Stimulated activated CD8-positive, alpha-beta memory T cell treated with anti-CD3 and anti-CD28 coated beads, Interleukin-4, amount 100 ng/mL, for 24 hours (primary cell): ENCODE measurements around the gene HEATR9.
A peak's percentile ranks its signal among the peaks of the same experiment; 100 is the strongest.

Source experiments
- DNase-seq: peaks from one replicate; pipeline ENCODE4 v3.0.0-alpha.2; 2020; ENCODE audit warnings: low read depth

HEATR9 gene

DNA sequence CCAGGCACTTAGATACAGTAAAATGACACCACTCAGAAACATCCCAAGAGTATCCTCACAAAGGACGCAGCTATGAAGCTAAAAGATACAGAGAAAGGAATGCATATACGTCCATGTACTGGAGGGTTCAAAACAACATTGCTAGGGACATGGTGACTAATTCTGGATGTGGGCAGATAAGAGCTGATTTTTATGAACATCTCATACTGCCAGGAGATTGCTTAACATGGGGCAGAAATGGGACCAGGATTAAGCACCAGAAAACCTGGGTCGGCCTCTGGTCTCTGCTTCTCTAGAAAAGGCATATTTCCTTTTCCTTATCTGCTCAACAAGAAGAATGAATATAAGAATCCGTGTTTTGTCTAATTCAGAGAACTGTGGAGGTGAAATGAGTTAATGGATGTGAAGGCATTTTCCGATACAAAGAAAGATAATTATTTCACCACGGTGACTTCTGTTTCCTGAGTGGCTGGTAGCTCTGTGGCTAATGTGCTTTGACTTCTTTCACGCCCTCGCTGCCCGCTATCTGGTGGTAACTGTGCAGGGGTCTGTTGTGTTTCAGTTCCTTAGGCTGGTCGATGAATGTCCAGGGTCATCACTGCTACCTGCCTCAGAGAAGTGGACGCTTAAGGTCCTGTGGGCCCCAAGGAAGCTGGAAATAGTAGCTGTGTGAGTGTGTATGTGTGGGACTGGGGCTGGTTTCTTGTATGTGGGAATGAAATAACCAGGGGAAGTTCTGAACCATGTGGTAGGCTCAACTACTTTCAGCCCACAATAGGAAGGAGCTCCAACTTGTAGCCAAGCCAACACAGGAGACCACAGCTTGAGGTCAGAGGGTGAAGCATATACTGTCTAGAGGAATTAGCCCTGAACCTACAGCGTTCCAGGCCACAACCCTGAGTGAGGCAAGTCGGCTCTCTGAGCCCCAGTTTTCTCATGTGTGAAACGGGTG is 27.2 kb upstream of the HEATR9 start:
- DNase-seq = no peak

DNA sequence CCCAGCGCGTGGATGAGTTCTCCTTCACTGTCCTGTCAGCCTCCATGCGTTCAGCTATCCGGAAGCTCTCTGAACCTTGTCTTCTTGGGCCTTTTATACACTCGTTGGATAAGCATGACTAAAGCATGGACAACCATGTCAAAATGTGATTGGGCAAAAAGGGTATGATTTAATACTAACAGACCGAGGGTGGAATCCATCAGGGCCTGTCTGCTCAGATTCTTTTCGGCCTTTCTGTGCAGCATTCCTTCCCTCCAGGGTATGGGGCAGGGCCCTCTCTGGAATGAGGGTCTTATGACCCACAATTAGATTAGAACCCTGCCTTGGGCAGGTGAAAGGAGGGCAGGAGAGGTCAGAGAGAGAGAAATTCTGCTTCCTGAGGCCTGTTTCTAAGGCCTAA is 25.5 kb upstream of the HEATR9 start:
- DNase-seq = no peak

DNA sequence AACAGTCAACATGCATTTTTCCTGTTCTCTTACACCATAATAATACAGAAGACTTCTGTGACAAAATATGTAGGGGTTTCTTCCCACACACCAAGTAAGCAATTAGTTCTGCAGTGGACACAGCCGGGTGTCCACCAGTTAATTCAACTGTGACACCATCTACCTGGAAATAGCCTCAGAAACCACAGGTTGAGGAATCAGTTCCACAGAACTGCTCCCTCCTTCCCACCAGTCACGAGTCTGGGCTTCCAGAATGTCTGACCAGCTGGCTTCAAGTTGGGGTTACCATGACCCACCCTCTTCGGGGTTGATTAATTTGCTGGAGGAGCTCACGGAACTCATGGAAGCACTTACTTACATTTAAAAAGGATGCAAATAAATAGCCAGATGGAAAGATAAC is 25.1 kb upstream of the HEATR9 start:
- DNase-seq = no peak

DNA sequence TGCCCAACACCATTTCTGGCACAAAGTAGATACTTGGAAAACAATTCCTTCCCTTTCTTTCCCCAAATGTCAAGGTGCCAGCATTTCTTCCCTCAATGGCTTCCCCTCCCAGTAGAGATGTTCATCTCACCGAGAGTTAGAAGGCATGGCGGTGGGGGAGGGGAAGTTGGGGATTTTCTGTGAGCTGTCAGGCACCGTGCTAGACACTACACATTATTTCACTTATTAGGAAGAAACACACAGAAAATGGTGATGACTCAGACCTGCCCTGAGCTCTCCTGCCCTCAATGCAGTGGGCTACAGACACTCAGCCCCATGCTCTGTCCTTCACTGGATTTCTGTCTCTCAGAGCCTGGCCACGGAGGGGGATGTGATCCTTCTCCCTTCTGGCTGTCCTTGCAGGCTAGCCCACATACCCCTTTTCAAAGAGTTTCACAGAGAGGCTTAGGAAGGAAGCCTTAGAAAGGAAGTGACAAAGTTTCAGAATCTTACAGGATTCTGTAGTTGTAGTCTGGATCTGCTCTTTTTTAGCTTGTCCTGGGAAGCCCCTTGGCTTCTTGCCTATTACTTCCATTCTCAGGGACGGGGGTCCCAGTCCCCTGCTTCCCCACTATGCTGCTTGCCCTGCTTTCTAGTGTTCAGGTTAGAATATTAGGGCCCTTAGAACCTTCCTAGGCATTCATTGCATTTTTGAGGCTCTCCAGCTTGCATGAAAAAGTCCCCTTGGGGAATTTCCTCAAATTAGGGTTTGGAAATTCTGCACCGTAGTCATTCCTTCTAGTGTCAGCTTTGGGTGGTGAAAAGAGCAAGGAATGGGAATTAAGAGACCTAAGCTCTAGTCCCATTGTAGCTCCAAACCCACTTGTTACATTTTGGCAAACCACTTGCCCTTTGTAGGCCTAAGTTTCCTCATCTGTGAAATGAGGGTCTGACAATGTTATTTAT is 23.7 kb upstream of the HEATR9 start:
- DNase-seq = peak; percentile 63

DNA sequence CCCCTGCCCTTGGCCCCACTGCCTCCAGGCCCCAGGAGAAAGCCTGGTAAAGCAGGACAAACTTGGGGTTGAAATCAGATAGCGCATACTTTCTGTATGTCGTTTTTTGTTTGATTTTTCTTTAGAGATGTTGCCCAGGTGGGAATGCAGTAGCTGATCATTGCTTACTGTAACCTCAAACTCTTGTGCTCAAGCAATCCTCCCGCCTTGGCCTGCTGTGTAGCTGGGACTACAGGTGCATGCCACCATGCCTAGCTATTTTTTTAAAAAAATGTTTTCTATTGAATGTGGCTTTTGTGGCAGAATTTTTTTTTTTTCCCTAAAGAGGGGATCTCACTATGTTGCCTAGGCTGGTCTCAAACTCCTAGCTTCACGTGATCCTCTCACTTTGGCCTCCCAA is 22.6 kb upstream of the HEATR9 start:
- DNase-seq = no peak

DNA sequence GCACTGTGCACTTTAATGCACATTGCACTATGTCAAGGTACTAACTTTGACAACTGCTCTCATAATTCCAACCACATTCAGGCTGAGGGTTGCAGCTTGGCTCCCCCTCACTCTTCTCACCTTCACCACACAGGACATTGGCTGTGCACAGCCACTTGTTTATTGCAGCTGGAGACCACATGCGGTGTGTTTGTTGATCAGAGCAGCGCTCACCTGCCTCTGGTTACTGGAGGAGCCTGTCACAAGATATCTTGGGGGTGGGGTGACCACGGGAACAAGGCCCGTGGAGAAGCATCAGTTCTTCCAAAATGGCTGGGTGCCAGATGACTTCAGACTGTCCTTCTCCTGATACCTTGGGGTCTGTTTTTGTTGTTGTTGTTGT is 22.1 kb upstream of the HEATR9 start:
- DNase-seq = peak; percentile 39

DNA sequence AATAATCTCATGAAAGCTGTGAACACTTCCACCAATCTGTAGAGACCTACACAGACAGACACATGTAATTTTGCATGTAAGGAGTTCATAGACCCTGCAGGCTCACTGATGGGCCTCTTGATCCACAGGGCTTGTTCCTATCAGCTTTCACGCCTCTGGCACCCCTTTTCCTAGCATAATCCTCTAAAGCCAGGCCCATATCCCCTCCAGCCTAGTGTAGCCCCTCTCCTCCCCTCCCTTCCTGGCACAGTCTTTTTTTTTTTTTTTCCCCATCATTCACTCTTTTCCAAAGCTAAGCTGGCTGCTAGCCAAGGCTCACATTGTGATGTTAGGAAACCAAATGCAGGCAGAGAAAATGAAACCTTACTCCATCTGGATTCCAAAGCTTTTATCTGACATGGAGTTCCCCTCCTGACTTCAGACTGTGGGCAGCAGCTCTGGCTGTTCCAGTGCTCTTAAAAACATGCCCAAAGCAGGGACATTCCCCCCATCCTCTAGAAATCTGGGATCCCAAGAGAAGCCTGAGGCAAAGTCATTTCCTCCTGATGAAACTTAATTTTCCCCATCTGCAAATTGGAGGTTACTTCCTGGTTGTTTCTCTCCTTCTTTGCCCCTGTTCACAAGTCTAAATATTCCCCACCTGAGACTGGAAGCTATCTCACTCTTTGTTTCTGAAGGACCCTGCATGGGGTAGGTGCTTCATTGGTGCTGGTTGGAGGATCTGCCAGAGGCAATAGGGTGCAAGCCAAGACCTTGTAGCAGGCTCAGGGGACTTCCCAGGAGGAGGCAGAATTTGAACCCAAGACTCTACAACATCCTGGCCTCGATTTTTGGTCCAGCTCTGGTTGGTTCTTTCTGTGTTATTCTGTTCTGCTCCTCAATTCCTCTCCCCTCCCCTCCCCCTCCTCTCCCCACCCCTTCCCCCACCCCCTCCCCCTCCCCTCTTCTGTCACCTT is 21.4 kb upstream of the HEATR9 start:
- DNase-seq = no peak

DNA sequence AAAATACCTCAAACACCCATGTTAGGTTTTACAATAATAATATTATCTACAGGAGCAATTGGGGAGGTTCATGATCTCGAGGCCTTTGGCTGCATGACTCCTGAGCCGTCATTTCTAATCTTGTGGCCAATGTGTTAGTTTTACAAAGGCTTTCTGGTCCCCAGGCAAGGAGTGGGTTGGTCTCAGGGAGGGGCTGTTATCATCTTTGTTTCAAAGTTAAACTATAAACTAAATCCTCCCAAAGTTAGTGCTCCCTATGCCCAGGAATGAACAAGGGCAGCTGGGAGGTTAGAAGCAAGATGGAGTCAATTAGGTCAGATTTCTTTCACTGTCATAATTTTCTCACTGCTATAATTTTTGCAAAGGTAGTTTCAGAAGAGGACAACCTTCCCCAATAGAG is 20.6 kb upstream of the HEATR9 start:
- no peak for DNase-seq

DNA sequence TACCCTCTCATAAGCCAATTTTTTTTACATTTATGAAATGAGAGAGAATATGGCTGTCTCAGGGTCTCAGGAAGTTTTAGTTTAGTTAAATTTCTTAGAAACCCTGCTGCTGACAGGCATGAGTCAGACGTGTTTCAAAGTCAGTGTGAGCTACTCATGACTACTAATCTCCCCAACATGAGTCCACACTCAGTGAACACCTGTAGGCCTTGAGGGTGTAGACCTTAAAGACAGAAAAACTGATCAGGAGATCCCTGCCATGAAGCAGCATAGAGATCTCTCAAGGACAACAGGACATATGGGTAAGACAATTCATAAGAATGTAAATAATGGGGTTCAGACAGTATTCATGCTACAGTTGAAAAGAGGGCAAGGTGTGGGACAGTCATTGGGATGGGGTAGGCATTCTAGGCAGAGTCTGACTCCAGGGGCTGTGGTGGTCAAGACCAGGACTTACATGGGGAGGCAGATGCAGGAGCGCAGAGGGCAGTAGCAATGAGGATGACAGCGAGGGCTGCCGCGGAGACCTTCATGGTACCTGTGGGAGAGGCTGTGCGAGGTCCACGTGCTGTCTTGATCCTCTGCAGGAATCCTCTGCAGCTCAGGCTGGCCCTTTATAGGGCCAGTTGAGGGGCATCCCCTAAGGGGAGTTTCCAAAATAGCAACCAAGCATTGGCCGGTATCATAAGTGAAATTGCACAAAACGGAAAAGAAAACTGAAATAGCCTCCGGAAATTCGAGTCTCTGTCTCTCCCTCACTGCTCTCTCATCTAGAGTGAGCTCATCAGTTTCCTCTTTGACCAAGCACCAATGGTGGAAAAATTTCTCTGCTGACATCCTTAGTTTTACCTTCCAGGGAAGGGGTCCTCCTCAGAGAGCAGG is 11.3 kb upstream of the HEATR9 start, which contains the start of gene CCL5:
CCL5 (minus strand) TSS at position 588 of the 882 bp plus-strand sequence.
- peak; percentile 41 for DNase-seq

DNA sequence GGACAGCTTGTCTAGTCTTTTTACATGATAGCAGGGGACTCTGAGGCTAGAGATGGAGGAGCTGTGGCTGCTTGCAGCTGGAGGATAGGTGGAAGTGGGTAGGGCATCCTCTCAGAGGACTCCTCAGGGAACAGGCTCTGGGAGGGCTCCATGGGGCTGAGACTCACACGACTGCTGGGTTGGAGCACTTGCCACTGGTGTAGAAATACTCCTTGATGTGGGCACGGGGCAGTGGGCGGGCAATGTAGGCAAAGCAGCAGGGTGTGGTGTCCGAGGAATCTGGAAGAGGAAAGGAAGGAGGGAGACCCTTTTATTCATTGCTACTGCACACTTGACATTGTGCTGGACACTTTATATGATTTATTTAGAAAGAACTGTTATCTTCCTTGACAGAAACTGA is 9.7 kb upstream of the HEATR9 start:
- DNase-seq = no peak

DNA sequence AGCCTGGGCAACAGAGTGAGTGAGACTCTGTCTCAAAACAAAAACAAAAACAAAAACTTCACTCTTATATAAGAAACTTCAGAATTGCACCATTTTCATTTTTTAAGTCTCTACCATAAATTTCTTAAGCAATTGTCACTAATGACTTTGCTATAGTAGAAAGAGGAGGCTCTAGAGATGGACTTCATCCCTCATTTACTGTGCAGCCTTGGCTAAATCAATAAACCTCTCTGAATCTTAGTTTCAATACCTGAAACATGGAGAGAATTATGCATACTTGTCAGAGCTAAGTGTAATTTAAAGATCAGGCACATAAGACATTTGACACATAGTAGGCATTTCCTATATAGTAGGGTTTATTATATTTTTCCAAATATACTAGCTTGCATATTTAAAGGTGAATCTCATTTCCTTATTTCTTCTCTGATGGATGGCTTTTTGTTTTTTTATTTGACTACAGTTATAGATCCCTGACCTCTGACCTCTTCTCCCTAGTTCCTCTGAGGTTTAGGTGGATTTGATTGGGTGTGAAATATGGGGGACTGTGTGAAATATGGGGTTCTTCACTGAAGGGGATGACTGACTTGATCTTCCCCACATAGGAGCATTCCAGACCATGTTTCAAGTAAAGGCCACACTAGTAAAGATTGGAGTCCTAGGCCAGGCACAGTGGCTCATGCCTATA is 8.8 kb upstream of the HEATR9 start:
- DNase-seq = no peak

DNA sequence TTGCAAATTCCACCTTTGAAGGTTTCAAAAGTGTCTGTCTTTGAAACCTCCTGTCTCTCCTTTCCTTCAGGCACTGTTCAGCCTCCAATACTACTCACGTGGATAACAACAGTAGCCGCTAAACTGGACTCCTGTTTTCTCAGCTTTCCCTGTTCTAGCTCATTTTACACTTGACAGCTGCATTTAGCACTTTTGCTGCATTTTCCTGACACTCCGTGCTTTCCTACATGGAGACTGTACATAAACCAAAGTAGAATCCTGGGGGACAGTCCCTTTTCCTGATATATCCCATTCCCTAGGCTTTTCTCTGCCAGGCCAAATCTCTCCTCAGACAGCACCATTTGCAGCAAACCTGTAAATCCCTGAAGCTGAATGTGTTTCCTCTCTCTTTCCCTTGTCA is 7.8 kb upstream of the HEATR9 start:
- DNase-seq = no peak

DNA sequence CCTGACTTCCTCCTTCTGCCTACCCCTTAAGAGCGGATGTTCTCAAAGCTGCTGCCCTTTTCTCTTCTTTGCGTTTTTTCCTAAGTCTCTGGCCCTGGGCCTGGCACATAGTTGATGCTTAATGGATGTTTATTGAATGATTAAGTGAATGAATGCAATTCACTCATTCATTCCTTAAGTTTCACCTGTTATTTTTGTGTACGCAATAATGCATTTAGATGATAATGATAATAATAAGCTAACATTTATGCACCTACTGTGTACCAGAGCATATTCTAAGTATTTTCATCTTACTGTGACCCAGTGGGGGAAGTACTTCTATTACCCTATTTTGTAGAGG is 7.1 kb upstream of the HEATR9 start:
- DNase-seq = no peak

DNA sequence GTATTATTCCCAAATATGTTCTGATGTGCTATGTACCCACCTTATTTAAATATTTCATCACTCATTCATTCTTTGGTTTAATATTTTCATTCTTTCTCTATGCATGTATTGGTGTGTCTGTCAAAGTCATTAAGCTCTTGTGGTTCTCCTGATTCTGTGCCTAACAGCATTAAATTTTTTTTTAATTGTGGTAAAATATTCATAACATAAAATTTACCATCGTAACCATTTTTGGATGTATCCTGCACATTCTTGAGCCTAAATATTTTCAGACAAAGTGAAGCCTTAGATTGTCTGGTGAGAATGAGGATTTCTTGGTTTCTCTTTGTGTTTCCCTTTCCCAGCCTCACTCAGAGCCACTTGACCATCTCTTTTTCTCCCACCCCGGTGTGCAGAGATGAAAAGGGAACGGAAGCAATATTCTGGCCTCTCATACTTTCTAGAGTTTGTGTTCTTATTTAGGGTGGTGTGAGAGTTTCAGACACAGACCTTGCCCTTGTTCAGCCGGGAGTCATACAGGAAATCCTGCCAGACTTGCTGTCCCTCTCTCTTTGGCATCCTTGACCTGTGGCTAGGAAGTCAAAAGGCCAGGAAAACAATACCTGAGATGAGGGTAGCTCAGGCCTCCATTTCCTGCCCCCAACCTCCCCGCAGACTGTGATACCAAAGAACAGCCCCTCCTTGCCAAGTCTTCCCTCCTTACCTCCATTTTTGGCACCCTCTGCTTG is 6.5 kb upstream of the HEATR9 start:
- no peak for DNase-seq

DNA sequence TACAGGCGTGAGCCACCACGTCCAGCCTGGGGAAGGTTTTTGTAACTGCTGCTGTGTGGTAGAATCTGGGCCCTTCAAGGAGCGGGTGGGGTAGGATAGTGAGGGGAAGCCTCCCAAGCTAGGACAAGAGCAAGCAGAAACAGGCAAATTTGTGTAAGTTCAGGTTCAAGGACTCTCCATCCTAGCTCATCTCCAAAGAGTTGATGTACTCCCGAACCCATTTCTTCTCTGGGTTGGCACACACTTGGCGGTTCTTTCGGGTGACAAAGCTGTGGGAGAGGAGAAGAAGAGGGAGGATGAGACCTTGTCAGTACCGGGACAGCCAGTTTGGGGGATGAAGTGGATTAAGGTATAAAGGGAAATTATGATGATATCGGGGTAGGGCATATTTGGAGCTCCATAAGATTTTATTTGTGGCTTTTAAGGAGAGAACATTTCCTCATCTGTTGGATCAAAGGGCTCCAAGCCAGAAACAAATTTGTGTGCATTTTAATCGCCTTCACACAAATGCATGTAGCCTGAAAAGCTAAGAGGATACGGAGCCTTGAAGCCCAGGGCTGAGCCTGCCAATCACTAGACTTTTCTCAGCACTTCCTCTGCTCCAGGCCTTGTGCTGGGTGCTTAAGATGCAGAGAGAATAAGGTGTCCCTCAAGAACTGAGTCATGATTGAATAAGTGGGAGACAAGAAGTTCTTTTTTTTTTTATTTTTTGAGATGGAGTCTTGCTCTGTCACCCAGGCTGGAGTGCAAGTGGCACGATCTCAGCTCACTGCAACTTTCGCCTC is 3.7 kb upstream of the HEATR9 start:
- no peak for DNase-seq

DNA sequence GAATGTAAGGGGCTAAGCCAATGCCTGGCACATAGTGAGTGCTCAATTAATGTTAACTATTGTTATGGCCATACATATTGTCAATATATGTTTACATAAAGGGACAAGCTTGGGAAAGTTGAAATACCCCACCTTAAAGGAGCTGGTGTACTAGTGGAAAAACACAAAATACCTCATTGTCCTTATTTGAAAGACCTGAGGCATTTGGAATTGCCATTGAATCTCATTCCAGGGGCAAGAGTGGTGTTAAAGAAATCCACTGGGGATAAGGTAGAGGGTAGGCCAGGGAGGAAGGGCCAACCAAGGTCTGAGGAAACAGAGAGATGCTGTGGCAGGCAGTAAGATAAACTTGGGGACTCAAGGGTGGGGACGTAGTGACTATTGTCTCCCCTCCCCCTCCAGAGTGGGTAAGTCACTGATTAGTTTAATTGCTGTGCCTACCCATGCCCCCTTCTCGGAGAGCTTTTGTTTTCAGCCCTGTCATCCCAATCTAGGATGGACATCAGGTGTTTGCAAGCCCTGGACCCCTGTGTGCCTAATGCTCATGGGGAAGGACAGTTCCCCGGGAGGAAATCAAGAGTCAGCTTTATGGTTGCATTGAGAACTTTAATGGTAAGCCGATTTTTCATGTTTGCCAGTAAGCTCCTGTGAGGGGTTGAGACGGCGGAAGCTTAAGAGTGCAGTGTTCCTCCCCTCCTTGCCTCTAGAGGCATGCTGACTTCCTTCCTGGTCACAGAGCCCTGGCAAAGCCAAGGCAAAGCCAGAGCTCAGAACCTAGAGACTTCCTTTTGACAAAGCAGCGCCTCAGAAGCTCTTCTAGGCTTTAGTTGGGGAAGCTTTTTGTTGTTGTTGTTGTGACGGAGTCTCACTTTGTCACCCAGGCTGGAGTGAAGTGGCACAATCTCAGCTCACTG is 2.5 kb upstream of the HEATR9 start:
- no peak for DNase-seq

DNA sequence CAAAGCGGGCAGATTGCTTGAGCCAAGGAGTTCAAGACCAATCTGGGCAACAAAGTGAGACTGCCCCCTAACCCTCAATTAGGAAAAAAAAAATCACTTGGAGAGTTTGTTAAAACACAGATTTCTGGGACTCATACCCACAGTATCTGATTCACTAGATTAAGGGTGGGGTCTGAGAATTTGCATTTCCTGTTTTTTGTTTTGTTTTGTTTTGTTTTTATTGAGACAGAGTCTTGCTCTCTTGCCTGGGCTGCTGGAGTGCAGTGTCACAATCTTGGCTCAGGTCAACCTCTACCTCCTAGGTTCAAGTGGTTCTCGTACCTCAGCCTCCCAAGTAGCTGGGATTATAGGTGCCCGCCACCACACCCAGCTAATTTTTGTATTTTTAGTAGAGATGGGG is 1.1 kb downstream of the HEATR9 start:
- no peak for DNase-seq
